ENCODE measurements around the gene CEP120.
"Not testable (repeated sequence)": the region's sequence is repeated elsewhere in the genome, so short reads cannot be mapped to it uniquely, and the experiment has no call there.

The CEP120 gene

GRCh38 chr5:123423278-123424149 lies at the start of gene CEP120:
TSS of gene CEP120 (minus strand) at chr5:123423403. CDS start at chr5:123422998, 405 bp downstream.
- peak; percentile 100 for DNase-seq

GRCh38 chr5:123472150-123472924 lies 49.1 kb upstream of the CEP120 start:
- DNase-seq = no peak

- no peak for DNase-seq
Observed at GRCh38 chr5:123471385-123471784, 48.2 kb upstream of the CEP120 start.

GRCh38 chr5:123466839-123467238 lies 43.6 kb upstream of the CEP120 start:
- not testable (repeated sequence) for DNase-seq

GRCh38 chr5:123460296-123460729 lies 37.1 kb upstream of the CEP120 start:
- no peak for DNase-seq

GRCh38 chr5:123458994-123459393 lies 35.8 kb upstream of the CEP120 start:
- not testable (repeated sequence) for DNase-seq

GRCh38 chr5:123456242-123456641 lies 33.0 kb upstream of the CEP120 start:
- no peak for DNase-seq

- peak; percentile 52 for DNase-seq
Observed at GRCh38 chr5:123455640-123456039, 32.4 kb upstream of the CEP120 start.

GRCh38 chr5:123455095-123455494 lies 31.9 kb upstream of the CEP120 start:
- no peak for DNase-seq

GRCh38 chr5:123454259-123454911 lies 31.2 kb upstream of the CEP120 start:
- peak; percentile 32 for DNase-seq

- DNase-seq = no peak
Observed at GRCh38 chr5:123452401-123452800, 29.2 kb upstream of the CEP120 start.

GRCh38 chr5:123451047-123451446 lies 27.8 kb upstream of the CEP120 start:
- no peak for DNase-seq

GRCh38 chr5:123450640-123451039 lies 27.4 kb upstream of the CEP120 start:
- DNase-seq = no peak

GRCh38 chr5:123450114-123450513 lies 26.9 kb upstream of the CEP120 start:
- peak; percentile 61 for DNase-seq

- no peak for DNase-seq
Observed at GRCh38 chr5:123449424-123449974, 26.3 kb upstream of the CEP120 start.

GRCh38 chr5:123448743-123449142 lies 25.5 kb upstream of the CEP120 start:
- DNase-seq = no peak

GRCh38 chr5:123448017-123448617 lies 24.9 kb upstream of the CEP120 start:
- peak; percentile 25 for DNase-seq

GRCh38 chr5:123444016-123444415 lies 20.8 kb upstream of the CEP120 start:
- DNase-seq = no peak

- no peak for DNase-seq
Observed at GRCh38 chr5:123441408-123441807, 18.2 kb upstream of the CEP120 start.

- DNase-seq = no peak
Observed at GRCh38 chr5:123440456-123441181, 17.4 kb upstream of the CEP120 start.

- DNase-seq = no peak
Observed at GRCh38 chr5:123439709-123440108, 16.5 kb upstream of the CEP120 start.

GRCh38 chr5:123438902-123439301 lies 15.7 kb upstream of the CEP120 start:
- DNase-seq = peak; percentile 68

All from inflammatory macrophage treated with lipopolysaccharide for 4 hours (primary cell).